NCI-H748 (cell line): ENCODE data around the gene DTNB.

Source experiments
- DNase-seq: peaks from one replicate; lab custom pipeline; 2025; ENCODE audit not compliant: unreplicated experiment; lab: John Stamatoyannopoulos, UW

The DTNB gene

DNA sequence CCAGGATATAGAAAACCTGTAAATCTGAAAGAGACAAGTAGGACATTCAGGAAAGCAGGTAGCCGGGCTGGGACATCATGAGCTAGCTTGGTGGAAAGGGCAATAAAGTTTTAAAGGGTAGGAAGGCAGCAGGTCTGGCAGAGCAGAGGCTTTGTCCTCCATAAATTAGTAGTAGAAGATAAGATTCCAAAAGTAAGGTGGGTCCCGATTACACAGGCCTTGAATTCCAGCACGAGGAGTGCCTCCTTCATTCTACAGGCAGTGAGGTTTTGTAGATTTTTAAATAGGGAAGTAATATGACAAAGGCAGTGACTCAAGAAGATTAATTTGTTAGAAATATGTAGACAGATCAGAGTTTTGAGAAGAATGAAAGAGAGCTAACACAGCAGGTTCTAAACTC is 160.7 kb downstream of the DTNB start:
- DNase-seq, result no peak

DNA sequence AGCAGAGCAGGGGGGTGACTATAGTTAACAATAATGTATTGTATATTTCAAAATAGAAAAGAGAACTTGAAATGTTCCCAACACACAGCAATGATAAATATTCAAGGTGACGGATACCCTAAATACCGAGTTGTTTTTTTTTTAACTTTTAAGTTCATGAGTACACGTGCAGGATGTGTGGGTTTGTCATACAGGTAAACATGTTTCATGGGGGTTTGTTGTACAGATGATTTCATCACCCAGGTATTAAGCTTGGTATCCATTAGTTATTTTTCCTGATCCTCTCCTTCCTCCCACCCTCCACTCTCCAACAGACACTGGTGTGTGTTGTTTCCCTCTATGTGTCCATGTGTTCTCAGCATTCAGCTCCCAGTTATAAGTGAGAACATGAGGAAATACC is 167.2 kb downstream of the DTNB start:
- no peak for DNase-seq

DNA sequence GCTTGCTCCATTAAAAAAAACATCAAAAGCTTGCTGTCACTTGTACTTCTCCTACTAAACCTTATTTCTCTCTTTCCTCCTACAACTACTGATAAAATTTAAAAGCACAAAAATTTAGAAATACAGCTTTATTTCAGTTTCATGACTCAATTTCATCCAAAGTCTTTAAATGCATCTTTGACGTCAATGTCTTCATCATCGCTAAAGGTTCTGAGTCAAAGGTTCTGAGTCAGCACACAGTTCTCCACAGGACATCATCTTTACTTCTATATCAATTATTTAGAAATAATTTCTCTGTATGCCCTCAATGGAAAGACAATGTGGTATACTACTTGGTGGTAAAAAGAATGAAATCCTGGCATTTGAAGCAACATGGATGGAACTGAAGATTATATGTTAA is 167.8 kb downstream of the DTNB start:
- DNase-seq, result no peak

DNA sequence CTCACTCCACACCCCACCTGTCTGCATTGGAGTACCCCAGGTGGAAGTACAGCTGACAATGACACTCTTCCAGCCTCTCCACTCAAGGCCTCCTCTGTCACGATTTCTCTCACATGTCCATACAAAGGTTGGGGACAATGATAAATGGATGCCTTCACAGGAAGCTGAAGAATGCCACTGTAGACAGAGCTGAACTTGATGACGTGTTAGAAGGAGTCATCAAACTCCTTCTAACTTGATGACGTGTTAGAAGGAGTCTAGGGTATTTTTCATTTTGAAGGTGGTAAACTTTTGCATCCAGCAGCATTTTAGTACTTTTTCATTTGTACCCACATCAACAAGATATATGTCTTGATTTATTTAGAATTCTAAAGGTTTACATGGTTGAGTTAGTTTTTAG is 168.2 kb downstream of the DTNB start:
- DNase-seq, result no peak

DNA sequence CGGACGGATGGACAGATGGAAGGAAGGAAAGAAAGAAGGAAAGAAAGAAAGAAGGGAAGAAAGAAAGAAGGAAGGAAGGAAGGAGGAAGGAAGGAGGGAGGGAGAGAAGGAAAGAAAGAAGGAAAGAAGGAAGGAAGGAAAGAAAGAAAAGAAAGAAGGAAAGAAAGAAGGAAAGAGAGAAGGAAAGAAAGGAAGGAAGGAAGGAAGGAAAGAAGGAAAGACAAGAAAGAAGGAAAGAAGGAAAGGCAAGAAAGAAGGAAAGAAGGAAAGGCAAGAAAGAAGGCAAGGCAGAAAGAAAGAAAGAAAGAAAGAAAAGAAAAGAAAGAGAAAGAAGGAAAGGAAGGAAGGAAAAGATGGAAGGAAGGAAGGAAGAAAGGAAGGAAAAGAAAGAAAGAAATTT is 169.1 kb downstream of the DTNB start:
- DNase-seq, result no peak

DNA sequence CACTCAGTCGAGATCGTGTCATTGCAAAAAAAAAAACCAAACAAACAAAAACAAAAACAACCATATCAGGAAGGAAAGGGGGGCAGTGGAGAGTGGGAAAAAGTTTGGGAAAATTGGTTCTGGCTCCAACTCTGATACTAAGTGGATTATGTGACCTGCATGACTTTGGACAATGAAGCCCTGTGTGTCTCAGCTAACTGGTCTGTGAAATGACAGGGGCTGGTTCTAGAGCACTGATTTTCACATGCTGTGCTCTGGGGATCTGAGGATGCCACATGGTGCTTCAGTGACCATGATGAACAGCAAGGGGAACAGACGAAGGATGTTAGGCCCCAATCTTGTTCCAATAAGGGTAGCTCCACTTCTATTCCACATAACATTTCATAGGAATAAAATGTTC is 174.2 kb downstream of the DTNB start:
- DNase-seq, result no peak

DNA sequence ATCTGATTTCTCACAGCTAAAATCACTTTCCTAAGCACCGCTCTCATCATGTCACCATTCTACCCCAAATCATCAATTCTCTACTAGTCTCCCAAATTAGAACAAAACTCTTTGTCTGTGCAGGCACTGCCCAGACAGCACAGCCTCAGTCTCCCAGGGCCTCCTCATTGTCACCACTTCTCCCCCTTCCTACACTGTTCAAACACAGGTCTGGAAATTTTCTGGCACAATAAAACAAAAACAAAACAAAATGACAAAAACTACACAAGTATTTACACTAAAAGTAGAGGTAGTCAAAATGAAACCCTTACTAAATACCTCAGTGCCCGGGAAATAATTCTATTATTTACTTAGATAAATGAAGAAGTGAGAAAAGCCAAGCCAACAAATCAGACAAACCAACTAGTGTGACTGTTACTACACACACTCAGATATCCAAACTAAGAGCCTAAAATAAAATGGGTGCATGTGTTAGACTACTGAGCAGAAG is 175.4 kb downstream of the DTNB start:
- DNase-seq, result no peak

DNA sequence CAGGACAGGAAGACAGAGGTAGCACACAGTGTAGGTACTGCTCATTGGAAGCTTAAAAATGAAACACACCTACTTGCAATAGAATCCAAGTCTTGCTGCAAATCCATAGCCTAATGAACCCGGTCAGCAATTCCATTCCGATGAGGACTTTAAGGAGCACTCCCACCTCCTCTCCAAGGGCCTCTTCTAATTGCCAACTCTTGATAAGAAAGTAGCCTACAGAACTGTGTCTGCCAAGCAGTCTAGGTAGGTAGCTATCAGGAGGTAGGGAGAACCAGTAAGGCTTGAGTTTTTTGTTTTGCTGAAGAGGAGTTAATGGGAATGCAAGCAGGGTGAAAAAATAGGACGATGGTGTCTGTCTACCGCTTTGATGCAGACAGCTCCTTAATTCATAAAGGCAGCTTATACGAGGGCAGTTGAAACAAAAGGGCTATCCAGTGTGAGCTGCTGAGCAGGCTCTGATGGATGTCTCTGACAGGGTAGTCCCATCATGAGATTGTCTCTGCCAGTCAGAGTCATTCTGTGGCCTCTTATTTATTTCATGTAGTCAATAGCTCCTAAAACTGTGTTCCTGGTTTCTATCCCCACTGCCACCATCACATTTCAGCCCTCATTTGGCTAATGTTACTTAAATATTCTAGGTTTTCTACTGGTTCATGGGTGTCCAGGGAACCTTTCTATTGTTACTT is 176.0 kb downstream of the DTNB start:
- no peak for DNase-seq

DNA sequence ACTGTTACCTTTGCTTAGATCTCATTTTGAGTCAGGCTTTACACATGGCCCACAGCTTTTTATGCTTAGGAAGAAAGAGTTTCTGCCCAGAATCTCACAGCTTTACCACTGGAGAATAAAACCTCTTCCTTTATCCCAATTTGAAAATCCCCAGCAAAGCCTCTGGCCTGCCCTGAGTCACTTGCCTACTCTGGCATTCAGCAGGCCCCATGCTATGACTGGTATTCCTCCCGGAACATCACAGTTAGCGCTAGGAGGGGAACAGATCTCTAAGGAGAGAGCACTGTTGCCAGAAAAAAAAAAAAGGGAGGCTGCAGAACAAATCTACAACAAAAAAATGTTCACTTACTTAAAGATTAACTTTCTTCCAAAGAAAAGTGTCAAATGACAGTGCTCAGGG is 178.8 kb downstream of the DTNB start:
- no peak for DNase-seq

DNA sequence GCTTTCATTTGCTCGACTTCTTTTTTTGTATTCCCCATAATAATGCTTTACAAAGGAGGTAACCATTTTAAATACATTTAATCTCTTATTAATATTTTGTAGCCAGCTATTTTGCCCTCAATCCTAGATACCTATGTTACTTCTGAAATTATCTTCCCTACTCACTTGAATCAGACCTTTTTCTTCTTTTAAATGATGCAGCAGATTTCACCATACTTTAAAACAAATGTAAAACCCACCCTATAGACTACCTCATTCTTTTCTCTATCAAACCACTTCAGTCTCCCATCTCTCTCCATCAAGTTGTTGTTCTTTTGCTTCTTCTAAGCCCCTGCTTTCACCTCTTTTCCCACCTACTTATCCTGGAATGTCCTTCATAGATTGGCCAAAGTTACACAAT is 180.2 kb downstream of the DTNB start:
- DNase-seq, result no peak

DNA sequence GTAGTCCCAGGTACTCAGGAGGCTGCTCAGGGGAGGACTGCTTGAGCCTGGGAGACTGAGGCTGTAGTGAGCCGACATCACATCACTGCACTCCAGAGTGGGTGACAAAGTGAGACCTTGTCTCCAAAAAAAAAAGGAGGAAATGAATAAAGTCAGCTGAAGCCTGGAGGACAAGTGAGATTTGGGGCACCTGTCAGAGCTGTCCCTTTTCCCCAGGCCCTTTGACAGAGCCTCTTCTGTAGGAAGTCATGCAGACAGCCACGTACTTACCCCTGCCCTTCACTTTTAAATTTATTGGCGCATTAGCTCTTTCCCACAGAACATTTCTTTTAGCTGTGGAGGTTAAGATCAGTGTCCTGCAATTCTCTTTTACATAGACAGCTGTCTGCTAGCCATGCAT is 180.7 kb downstream of the DTNB start:
- no peak for DNase-seq

DNA sequence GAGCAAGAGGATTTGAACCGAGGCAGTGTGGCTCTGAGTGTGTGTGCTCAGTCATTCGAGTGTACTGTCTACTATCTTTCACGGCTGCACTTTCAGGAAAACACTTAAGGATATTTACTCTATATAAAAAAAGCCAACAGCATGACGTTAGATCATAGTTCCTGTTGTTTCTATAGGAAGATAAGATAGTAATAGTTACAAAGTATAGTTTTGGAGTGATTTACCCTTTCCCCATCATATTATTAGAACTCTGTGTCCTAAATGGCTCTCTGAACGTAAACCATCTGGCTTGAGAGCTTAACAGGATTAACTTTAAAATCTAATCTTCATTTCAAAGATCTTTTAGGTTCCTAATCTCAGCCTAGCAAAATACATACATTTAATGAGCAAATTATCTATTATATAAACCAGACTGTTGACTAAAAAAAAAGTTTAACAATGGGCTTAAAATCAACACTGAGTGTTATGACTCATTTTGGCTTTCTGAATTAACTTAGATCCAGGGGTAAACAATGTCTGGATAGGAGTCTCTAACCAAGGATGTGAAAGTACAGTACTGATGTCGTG is 181.3 kb downstream of the DTNB start:
- DNase-seq, result no peak

DNA sequence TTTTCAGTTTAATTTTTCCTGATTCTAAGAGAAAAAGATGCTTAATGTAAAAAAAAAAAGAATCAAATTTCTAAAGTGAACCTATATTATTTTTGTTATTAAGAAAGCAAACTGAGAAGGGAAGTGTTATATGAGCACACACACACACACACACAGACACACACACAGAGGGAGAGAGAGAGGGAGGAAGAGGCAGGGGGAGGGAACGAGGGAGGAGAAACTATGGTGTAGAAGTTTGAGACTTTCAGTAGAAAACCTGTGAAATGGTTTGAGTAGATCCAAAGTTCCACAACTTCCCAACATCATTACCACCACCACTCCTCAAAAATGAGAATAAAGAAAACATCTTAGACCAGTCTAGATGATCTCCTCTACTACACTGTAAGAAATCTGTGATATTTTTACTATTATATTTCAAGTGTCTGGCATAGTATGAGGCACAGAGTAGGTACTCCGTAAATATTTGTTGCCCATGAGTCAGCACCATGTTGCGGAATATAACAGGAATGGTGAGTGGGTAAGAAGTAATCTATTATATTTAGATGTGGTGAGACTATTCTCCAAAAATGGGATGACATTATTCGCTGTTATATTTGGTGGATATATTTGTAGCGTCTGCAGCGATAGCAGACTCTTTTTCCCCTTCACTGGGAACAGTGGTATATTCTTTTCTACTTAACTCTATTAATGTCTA is 182.2 kb downstream of the DTNB start:
- DNase-seq, result no peak

DNA sequence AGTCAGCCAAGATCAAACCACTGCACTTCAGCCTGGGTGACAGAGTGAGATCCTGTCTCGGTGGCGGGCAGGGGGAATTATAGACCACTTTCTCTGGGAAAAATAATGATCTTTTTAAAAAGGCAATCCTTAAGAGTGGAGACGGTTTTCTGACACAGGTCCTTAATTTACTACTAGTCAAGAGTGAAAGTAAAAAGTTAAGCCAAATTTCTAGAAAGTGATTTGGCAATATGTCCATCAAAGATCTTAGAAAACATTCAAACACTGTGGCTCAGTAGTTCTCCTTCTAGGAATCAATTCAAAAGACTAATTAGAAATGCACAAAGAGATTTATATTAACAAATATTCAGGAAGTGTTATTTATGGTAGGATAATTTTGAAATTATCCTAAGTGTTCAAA is 183.2 kb downstream of the DTNB start:
- no peak for DNase-seq

DNA sequence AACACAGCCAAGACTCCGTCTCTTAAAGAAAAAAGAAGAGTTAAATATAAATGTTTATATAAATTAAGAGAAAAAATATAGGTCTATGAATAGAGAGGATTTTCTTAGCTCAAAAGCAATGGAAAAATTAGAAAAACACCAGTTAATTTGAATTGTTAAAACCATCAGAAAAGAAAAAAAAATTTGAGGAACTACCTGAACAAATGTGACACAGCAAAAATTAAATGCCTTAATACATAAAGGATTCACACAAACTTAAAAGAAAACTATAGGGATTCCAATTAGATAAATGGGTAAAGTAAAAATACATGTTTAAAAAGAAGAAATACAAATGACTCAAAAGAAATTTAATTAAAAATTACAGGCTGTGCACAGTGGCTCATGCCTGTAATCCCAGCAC is 183.7 kb downstream of the DTNB start:
- DNase-seq, result no peak

DNA sequence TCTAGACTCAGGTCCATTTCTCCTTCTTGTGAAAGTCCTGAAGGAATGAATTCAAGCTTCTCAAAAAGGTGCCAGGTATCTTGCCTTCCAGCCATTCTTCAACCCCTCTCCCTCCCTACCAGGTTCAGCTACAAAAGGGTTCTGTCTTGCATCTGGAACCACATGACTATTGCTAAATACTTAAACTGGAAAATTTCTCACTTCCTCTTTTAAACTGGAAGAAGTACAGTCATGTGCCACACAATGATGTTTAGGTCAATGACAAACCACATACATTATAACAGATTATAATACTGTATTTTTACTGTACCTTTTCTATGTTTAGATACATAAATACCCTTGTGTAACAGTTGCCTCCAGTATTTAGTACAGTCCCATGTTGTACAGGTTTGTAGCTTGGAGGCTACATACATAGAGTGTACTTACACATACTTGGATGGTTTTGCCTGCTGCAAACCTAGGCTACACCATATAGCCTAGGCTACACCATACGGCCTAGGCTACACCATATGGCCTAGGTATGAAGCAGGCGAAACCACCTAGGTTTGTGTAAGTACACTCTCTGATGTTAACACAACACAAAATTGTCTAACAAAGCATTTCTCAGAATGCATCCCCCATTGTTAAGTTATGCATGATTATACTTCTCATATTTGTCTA is 189.6 kb downstream of the DTNB start:
- no peak for DNase-seq

DNA sequence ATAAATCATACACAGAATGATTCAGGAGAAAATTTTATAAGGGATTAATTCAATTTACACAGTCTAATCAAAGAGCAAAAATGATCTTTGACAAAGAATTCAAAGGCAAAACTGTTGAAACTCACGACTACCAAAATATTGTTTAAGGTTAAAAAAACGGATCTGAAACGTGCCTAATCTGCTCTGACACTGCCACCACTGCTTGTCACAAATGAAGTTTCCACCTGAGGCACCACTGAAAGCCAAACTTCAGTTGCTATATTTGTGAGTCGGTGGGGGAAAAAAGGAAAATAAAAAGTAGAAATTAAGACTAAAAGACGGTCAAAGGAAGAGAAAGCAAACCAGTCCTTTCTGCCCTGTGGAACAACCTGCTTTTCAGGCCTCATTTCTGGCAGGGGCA is 191.0 kb downstream of the DTNB start:
- no peak for DNase-seq

DNA sequence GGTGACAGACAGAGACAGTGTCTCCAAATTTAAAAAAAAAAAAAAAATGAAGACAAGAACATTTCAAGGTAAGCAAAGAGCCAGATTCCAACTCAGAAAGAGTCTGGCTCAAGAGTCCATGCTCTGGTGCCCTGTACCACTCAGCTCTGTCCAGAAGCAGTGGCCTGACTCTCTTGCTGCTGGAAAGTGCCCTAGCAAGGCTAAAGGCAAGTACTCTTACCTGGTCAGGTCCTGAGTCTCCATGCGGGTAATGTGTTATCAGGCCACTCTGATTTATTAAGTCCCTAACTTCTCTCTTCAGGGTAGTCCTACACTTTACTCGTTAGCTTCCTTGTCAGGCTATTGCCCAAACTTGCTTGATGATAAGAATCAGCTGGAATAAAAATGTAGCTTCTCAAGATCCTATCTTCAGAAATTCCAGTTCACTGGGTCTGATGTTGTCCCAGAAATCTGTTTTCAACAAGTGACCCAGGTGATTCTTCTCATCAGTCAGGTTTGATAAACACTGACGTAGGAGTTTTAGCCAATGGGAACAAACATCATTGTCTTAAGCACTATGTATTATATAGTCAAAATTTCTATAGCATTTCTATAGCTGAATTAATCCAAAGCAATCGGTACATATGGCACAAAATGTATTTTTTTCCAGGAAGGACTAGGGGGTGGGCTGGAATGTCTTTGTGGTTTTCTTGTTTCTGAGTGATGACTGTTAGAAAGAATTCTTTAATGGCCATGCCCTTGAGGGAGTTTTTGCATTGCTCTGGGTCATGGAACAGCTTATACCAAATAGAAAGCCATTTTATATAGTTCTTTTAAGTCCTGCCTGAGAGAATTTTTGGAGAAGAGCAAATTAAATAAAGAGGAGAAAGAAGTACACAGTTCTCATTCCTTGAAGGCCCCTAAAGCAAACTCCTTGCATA is 191.7 kb downstream of the DTNB start:
- DNase-seq, result no peak

DNA sequence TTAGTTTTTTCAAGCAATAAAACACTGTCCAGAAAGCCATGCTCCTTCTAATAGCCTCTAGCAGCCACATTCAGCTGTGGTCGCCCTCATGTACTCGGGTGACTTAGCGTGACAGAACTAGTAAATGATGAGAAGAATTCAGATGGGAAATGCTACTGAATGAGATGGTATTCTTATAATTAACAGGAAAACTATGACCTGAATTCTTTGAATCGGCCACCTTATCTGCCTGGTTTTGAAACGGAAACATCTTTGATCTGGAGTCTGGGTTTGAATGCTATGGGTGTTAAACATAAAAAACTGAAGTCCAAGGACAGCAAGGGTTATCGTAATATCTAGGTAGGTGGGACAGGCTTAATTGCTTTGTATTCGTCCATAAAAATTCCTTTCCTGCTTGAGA is 192.8 kb downstream of the DTNB start:
- DNase-seq, result no peak

DNA sequence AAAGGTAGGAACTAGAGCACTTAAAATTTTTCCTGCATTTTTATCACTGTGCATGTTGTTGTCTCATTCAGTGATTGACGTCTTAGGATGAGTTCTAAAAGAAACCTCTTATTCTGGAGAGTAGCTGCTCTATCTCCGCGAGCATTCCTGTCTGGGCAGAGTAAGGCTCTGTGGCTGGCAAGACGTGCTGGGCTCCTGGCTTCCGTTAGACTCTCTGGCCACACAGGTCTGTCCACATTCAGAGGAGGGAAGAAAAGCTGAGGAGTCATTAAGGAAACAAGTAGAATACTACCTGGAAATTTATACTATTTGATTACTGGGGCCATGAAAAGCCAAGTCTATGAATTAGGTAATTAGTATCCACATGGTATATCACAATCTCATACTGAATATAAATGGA is 193.6 kb downstream of the DTNB start:
- no peak for DNase-seq

DNA sequence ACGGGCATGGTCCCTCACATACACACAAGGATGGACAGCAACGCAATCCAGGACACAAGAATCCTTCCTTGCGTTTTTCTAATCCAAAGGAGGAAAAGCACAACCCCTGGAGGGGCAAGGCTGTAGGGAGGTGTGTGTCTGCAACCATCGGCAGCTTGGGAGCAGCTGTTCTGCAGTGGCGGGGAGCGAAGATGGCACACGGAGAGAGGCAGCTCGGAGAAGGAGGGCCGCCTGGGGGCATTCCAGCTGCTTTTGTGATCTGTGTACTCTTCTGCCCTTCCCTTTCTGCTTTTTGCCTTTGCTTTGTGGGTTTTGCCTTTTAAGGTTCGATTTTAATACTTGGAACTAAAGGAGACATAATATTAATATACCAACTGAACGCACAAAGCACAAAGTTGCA is 194.6 kb downstream of the DTNB start:
- DNase-seq, result no peak
